Erythroblast (primary cell): Measurements from ENCODE around the gene FNBP1L.

Experiments used
- DNase-seq, 2 experiments: peaks; one replicate each; lab custom pipeline; 2025; lab: John Stamatoyannopoulos, UW
- GATA1 ChIP-seq: IDR thresholded peaks from 2 replicates; pipeline ENCODE4 v1.6.1; 2011; ENCODE audit warnings: low read depth, mild to moderate bottlenecking, control low read depth, low read length, moderate library complexity
- POLR2A ChIP-seq: IDR thresholded peaks from 2 replicates; pipeline ENCODE4 v1.6.1; 2011; ENCODE audit warnings: mild to moderate bottlenecking, low read length

The FNBP1L gene

DNA sequence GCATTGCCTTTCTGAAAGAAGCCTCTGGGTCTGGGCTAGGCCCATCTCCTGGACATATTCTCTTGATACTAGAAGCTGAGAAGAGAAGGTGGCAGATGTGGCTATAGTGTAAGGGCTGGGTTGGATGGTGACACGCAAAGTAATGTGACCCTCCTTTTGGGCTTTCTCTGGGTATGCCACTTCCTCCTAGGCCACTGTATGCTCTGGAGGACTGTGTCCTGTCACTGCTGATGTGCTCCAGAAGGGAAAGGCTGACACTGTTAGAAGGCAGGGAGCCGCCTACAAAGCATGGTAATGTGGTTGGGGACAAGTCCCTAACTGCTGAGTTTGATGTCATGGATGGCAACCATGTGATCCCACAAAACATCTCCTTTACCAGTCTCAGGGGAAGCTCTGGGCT, 121.6 kb downstream of the FNBP1L start:
- no peak for TF ChIP-seq GATA1
- no peak for TF ChIP-seq POLR2A
- DNase-seq = no peak

DNA sequence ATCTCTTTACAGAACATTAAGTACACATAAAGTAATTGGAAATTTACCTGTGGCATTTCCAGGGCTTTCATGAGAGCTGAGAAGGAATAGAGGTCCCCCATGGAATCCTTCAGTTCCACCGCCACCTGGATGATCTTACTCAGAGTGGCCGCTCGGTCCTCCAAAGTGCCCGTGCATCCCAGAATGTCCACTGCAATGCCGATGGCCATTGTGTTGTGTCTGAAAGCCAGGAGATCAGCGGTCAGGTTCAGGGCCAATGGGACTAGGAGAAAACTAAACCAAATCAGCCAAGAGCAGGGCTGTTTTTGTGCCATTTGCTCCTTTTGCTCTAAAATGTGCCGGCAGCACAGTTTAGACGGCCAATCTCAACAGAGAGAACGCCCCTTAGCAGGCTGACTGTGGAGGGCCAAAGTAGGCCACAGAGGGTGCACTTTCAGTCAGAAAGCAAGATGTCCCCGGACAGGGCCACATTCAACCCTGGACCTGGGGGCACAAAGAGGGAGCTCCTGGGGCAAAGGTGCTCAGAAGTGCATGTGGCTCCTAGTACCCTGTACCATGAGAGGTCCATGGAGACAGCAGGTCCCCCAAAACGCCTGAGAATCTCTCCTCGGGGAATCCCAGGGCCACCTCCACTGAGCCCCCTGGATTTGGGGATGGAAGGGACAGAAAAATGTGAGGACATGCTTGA, 123.8 kb downstream of the FNBP1L start:
- no peak for DNase-seq
- TF ChIP-seq POLR2A (no peak), GATA1 (no peak)

GRCh38 chr1:93573940-93574469, 126.1 kb downstream of the FNBP1L start:
- TF ChIP-seq POLR2A = no peak
- no peak for TF ChIP-seq GATA1
- DNase-seq = no peak

- no peak for DNase-seq
- no peak for TF ChIP-seq POLR2A
These were observed 126.6 kb downstream of the FNBP1L start for GRCh38 chr1:93574511-93574910.

- no peak for TF ChIP-seq POLR2A
- no peak for TF ChIP-seq GATA1
- DNase-seq = no peak
These were observed 127.1 kb downstream of the FNBP1L start for GRCh38 chr1:93574991-93575390.

DNA sequence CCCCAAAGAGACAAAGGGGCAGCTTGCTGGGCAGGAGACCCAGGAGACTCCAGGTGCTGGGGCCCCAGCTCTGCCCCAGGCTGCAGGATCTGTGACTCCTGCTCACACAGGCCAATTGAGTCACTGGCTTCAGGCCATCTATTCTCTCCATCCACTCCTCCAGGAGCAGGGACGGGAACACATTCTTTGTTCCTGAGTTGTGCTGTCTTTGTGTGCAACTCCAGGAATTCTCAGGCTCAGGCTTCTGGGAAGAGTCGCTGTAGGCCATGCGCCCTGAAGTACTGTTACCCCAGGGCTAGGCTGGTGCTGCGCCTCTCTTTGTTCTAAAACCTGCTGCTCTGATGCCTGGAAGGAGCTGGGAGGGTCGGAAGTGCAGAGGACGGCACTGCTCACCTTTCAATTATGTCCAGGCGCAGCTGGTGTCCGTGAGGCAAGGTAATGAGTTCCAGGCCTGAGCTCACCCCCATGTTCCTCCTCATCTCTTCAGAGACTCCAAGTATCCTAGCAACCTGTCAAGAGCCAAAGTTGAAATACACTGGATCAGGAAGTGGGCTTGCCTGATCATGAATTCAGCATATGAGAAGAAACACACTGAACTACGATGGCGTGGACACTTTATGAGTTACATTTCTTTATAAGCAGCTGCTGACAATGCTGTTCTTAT, 127.8 kb downstream of the FNBP1L start:
- no peak for DNase-seq
- no peak for TF ChIP-seq POLR2A
- no peak for TF ChIP-seq GATA1

GRCh38 chr1:93576346-93576745, 128.4 kb downstream of the FNBP1L start:
- no peak for TF ChIP-seq GATA1
- TF ChIP-seq POLR2A = no peak

GRCh38 chr1:93576746-93577145, 128.8 kb downstream of the FNBP1L start:
- TF ChIP-seq POLR2A (no peak), GATA1 (no peak)
- no peak for DNase-seq

More at GRCh38 chr1:93576346-93576745, 128.4 kb downstream of the FNBP1L start:
- DNase-seq = no peak

- no peak for DNase-seq
- TF ChIP-seq POLR2A = no peak
- TF ChIP-seq GATA1 = no peak
These were observed 129.9 kb downstream of the FNBP1L start for GRCh38 chr1:93577536-93578432.

DNA sequence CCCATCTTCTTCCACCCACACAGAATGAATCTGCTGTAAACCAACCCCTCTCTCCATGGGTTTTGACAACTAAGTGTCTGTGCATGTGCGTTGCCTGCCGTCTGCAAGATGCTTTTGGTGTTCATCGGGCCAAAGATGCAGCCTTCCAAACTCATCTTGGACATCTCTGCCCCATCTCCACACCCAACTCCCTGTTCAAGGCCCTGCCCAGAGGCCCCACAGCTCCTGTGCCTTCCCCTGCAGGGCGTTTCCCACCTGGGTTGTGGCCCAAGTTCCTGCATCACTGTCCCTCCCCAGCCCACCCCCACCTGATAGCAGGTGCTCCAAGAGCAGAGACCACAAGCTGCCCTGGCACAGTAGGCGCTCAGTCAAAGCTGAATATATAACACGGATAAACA, 130.5 kb downstream of the FNBP1L start:
- no peak for DNase-seq
- TF ChIP-seq GATA1 (no peak), POLR2A (no peak)

DNA sequence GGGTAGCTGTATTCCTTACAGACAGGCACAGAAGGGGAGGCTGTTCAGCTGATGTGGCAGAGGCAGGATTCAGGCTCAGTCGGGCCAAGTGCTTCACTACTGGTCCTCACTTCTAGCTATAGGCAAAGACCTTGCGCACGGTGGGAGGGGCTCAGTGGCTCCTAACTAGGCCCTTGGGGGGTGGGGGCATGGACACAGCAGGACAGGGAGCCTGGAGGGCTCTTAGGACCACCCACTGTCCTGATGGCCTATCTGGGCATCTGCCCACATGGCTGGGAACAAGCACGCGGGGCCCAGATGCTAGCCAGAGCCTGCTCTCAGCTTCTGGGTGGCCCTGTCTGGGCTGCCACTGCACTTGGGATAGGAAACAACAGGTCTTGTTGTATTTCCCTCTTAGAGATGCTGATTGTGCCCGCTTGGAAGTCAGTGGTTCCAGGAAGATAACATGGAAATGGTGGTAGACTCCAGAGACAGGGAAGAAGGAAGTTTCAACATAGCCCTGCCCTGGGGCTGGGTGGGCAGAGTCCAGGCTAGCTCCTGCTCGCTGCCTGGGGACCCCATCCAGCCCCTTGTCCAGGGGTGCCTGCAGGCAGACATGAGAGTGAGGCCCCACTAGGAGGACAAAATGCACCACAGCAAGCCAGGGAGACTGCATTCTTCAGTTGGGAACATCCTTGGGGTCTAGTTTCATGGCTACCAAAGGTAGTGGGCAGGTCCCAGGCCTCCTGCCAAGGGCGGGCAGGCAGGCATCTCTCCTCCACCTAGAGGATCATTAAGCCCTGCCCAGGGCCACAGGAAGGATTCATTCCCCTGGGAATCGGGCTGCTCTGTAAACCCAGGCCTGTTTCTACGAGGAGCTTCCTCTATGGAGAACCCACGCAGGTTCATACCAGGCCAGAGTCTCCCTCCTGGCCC, 131.2 kb downstream of the FNBP1L start:
- TF ChIP-seq GATA1 = no peak
- TF ChIP-seq POLR2A = no peak
- DNase-seq = no peak

DNA sequence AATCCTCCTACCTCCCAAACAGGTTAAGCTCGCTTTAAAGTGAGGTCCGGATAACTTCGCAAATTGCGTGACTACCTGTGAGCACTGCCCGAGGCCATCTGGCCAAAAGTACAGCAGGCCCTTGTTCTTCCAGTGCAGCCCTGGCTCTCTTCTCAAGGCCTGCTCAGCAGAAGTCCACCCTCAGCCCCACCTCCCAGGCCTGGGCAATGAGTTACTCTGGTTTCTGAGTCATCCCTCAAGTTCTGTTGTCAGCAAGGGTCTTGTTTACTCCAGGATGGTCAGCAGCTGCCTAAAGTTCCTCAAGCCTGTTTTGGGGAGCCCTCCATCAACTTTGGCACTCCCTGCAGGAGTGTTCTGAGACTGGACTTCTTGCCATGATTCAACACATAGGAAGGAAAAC, 132.0 kb downstream of the FNBP1L start:
- DNase-seq = peak in 1 of 2 experiments; percentile 14
- no peak for TF ChIP-seq GATA1
- no peak for TF ChIP-seq POLR2A
